NCI-H226 (cell line): ENCODE results near the gene ELFN1.
A peak's percentile ranks its signal among the peaks of the same experiment; 100 is the strongest.

Experiments
- DNase-seq: peaks from one replicate; pipeline ENCODE4 v3.0.0-alpha.2; 2015

Gene ELFN1

DNA sequence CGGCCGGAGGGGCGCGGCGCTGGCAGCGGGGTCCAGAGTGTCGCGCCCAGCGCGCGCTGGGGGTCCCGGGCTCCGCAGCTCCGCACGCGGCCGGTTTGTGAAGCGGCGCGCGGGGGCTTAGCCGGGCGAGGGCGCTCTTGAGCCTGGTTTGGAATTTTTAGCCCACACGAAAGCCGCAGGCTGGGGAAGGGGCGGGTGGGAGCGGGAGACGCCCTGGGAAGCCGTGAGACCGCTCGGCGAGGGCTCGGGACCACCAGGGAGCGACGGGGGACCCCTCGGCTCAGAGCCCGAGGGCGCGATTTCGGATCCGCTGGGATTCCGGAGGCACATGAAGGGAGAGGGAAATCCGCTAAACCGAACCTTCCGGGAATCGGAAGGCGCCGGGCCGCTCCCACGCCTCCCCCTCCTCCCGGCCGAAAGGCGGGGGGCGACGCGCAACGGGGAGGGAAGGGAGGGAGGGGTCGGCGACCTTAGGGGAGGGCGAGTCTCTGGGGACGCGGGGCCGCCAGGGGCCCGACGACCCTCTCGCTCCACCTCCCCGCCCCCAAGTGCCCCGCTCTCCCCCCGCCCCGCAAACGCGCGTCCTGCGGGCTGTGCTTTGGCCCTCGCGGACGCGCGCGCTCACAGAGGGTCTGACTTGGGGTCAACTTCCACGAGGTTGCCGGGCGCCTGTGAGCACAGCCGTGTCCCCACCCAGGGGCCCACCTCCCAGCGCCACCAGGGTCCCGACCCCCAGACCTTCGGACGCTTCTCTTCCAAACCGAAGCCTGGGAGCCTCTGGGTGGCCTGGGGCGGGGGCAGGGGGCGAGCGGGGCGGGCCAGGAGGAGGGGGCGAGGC, 5.1 kb upstream of the ELFN1 start:
- DNase-seq: peak; percentile 68

DNA sequence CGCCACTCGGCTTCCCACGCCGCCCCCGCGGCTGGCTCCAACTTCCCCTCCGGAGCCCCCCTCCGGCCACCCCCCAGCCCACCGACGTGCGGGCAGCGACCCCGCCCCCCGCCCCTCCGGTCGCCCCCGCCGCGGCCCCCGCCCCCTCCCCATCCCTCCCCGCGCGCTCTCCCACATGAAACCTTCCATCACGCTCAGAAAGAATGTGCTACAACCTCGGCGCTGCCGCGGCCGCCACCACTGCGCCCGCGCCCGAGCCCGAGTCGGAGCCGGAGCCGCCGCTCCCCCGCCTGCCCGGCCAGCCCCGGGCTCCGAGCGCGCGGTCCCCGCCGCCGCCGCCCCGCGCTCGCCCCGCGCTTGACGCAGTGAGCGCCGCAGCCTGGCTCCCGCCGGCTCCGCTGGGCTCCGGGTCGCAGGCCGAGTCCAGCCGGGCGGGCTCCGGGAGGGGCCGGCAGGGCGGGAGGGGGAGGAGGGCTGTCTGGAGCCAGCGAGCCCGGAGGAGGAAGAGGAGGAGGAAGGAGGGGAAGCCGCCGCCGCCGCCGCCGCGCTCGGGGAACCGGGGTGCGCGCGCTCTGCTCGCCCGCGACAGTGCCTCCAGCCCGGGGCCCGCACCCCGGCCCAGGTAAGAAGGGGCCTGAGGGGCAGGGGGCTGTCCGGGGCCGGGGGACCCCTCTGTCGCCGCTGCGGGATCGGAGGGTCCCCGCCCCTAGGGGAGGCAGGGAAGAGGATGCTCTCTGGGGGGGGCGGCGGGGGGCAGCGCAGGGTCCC, 4.3 kb upstream of the ELFN1 start:
- peak; percentile 73 for DNase-seq

DNA sequence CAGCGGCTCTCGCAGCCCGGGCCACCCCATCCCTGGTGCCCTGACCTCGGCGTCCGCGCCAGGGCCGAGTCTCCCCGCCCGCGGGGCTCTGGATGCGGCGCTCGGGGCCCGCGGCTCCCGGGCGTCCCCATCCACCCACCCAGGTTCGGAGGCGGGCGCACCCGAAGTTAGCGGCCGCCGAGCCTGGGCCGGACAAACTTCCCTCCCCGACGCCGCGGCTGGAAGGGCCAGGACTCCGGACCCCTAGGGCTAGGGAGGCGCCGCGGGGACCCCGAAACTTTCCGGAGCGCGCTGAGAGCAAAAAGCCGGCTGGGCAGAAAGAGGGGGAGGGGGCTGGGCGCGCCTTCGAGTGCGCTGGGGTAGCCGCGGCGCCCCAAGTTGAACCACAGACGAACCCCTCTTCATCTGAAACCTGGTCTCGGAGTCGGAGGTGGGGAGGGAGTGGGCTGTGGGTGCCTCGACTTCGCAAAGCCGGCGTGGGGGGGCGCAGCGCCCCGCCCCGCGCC, 3.7 kb upstream of the ELFN1 start:
- DNase-seq: peak; percentile 59

DNA sequence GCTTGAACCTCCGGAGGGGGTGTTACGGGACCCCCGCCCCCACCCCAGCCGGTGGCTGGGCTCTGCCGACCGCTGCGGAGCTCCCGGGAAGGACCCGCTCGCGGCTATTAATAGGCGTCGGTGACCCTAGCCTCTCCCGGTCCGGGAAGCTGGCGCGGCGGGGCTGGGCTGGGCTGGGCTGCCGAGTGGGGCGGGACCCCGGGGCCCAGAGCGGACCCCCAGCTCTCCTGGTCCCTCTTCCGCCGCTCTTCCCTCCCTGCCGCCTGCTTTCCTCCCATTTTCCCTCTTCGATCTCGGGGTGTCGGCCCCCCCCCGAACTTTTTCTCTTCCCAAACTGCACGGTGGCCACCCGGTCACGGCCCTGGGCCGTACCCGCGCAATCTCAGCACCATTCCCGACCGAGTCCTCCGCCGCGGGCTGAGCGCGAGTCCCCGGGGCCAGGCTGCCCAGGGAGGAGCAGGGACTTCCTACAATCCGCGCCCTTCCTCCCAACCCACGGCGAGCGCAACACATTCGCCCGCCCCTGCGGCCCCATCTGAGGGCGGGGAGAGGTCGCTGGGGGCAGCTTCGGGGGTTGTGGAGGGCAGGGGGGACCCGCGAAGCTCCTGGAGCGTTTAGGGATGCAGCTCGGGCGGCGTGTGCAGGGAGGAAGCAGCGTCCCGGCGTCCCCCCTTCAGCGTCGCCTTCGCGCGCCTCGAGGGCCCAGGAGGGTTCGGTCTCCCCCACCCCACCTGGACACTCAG, 3.1 kb upstream of the ELFN1 start:
- no peak for DNase-seq

DNA sequence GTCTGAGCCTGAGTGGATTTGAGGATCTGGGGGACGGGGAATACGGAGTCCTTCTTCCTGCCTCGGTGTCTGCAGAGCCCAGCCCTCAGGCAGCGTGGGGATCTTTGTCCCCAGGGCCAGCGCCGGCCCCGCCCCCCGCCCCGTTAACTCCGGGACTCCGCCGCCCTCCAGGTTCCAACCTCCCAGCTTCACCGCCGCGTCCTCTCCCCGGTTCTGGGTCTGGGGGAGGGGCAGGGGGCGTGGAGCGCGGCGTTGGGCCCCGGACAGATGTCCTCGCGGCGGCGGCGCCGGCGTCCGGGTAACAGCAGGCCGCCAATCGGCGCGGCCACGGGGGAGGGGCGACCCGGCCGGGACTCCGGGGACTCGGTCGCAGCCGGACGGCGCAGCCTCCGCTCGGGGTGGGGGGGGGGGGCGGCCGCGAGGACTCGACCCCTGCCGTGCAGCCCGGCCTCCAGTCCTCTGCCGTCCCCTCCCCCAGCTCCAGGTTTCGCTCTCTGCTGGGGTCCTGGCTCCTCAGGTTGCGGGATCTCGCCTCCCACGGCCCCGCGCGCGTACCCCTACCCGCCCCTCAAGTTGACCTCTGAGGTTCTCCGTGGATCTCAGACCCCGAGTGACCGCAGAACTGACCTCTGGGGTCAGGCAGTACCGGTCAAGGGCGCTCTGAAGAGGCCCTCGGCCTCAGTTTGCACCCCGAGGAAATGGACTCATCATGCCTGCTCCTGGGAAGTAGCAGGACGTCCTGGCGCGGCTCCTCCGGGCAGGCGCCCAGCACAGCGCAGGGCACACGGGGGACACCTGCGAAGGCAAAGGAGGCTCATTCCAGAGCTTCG, 2.3 kb upstream of the ELFN1 start:
- DNase-seq: no peak

DNA sequence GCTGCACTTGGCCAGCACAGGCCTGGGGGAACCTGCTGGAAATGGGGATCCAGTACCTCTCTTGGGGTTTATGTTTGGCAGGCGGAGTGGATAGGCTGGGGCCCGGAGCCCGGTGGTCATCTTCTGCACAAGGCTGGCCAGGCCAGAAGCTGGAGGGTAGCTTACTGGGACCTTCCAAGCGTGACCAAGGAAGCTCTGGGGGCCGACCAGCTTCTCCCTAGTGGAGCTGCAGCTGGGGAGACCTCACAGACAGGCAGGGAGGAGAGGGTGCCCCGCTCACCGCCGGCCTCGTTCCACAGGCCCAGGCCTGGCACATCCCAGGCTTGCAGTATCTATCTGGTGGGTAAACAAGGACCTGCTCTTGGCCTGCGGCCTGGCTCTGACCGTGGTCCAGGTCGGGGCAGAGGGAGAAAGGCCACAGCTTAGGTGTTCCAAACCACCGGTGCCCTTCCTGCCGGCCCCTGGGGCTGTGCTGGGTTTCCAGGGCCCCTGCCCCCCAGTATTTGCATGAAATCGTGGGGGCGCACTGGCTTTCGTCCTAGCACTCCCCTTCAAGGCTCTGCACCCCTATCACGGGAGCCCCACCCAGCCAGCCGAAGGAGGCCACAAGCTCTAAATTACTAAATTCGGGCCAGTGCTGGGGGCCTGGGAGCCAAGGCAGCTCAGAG, 1.5 kb upstream of the ELFN1 start:
- DNase-seq: no peak

DNA sequence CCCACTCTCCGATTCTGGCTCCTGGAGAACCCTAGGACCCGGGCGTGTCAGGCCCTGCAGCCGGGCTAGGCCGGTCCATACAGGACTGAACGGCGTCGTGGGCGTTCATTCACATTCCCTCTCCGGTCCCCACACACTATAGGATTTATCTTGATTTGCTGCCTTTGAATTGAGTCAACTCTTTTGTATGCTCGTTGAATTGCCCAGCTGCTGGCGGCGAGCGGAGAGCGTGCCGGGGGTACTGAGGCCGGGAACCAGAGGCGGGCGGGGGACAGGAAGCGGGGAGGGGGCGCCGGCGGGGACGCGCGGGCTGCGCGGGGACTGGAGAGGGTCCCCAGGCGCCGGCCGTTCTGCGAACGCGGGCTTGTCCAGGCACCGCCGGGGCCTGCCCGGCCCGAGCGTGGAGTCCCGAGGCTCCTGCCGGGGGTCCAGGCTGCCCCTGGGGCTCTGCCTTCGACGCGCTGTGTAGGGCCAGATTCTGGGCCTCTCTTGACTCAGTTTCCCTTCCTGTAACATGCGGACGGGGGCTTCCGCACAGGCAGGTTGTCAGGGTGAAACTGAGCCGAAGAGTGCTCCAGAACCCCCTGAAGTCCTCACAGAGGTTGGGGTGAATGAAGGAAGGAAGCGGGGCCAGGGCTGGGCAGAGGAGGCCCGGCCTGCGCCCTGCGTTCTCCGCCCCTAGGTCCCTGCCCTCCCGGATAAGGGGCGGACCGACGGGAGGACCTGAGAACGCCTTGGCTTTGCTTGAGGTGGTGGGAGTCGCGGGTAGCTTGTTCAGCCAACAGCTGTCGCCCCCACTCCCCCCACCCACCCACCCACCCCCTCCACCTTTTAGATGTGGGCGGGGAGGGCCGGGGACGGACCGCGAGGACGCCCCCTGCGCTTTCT, 769 bp upstream of the ELFN1 start:
- DNase-seq: peak; percentile 64

DNA sequence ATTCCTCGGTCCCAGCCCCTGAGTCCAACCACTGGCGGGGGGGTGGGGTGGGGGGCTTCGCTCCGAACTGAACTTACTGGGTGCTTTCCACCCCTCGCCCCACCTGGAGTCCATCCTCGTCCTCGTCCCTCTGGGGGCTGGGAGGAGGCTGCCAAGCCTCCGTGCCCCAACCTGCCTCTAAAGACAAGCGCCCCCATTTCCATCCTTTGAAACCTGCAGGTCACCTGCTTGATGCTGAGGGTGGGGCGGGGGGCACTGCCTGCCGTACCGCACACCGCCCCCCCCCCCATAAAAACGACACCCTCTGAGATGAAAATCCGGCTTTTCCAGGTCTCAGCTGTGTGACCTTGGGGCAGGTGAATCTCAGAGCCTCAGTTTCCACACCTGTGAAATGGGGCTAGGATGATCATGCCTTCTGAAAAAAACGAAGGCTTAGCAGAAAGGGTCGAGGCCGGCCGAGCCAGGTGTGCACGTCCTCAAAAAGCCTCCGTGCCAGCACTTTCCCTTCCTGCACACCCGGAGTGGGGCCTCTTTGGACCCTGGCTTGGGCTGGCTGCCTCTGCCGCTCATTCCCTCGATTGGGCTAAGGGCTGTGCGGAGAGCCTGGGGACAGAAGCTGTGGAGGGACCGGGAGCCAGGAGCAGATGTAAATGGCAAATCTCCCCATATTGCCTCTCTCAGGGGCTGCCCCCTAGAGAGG, 967 bp downstream of the ELFN1 start:
- DNase-seq: no peak

DNA sequence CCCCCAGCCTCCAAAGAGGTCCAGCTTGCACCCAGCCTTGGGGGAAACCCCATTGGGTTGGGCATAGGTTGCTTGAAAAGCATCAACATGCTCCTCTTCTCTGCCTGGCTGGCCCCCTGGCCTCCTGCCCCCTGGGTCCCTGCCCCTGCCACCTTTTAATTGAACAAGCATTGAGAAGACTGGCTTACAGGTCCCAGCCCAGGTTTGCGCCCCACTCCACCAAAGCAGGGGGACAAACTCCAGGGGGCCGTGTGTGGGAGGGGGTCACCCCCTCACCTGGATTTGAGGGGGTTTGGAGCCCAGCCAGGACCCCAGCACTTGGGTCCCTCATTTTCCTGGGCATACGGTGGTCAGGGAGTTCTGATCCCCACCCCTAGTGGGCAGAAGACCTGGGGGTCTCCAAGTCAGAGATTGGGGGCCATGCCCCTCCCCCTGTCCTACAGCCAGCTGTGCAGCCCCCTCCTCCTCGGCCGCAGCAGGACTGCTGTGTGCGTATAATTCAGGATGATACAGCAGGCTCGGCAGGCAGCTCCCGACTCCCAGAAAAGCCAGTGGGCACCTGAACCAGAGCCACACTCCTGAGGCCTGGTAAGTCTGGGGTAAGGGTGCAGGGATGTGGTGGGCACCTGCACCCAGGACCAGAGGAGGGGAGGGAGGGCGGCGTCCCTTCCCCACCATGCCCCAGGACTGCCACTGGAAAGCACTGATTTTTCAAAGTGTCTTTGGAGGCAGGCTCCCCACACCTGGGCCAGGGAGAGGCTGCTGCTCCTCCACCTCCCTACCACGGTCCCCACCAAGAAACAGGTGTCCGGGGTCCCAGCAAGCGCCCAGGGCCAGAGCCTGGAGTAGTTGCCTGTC, 1.7 kb downstream of the ELFN1 start:
- DNase-seq: no peak

DNA sequence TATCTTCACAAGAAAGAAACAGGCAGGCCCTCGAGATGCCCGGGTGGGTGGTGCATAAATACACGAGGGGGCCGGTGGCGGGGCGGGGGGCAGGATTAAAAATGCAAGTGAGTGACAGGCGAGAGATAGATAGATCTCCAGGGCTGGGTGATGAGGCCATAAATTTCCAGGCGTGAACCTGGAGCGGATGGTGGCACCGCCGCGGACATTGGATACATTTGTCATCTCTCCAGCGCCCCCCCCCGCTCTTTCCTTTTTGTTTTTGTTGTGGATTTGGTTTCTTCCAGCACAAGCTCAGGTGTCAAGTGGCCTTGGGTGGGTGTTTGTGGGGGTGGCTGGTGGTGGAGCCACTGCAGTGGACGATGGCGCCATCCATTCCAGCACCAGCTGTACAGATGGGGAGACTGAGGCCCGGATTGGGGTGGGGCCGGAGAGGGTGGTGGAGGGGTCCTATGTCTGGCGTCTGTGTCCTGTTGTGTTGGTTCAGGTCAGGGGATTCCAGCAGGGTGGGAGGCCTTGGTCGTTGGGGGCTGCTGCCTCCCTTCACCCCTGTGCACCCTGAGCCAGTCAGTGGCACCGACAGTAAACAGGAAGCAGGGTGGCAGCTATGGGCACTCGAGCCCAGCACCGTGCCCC, 2.9 kb downstream of the ELFN1 start:
- no peak for DNase-seq

DNA sequence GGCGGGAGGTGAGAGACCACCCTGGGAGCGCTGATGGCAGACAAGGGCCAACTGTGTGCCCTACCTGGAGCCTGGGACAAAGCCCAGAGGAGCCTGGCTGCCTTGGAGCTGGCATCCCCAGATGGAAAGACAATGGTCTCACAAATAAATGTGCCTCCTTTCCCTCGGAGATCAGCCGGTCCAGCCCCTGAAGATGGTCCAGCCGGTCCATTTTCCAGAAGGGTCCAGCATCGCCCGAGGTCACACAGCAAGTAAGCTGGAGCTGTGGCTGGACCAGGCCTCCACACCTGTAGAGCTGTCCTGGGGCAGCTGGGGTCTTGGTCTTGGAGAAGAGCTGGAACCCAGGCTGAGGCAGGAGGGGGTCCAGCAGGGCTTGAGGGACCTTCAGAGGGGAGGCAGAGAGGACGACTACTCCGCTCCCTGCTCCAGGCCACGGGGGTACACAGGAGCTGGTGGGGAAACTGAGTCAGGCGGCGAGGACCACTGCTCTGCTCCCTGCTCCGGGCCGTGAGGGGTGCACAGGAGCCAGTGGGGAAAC, 3.6 kb downstream of the ELFN1 start:
- no peak for DNase-seq

DNA sequence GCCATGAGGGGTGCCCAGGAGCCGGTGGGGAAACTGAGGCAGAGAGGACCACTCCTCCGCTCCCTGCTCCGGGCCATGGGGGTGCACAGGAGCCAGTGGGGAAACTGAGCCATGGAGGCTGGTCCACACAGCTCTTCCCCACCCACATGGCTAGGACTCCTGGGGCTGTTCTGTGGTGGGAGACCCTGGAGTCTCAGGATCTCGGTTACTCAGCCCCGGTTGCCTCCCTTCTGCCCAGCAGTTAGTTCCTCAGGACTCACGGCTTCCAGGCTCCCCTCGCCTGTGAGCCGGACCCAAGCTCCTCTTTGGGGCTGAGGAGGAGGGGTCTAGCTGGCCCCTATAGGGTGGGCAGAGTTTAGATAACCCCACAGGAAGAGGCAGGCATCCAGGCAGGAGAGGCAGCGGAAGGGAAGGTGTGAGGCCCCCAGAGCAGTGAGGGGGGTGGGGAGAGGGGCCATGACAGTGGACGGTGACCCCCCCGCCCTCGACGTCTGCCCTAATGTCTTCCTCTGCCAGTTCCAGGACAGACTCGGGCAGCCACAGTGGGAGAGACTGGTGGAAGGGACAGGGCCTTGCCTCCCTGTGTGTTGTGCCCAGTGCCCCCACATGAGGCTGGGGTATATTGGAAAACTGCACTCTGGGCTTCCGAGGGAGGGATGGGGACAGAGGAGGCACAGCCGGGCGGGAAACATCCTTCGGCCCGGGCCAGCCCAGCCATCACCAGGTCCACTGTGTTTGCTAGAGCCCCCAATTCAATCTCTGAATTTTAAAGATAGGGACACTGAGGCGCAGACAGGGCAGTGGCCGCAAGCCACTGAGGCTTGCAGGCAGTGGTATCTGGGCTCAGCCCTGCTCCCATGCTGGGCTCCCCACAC, 4.3 kb downstream of the ELFN1 start:
- no peak for DNase-seq

DNA sequence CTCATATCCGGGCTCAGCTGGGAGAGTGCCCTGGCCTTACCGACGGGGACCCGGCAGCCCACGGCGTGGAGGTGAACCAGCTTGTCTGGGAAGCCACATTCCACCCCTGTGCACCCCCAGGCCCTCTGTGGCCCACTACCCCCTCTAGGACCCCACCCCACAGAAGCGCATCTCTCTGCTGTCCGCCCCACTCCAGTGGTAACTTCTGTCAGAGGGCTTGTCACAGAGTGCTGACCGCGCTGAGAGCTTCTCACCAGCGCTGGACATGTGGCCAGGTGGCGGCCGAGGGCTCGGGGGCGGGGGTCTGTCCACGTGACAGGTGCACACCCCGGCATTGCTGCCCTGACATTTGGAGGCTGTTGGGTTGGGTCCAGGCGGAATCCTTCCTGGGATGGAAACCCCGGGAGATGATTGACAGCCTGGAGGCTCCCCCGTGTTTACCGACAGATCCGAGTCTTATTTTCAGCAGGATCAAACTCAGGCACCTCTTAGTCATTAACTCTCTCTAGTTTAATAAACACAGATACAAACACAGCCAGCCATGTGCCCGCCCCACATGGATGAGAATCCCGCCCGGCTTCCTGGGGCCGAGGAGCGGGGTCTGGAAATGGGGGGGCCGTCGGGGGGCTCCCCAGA, 5.1 kb downstream of the ELFN1 start:
- DNase-seq: no peak

DNA sequence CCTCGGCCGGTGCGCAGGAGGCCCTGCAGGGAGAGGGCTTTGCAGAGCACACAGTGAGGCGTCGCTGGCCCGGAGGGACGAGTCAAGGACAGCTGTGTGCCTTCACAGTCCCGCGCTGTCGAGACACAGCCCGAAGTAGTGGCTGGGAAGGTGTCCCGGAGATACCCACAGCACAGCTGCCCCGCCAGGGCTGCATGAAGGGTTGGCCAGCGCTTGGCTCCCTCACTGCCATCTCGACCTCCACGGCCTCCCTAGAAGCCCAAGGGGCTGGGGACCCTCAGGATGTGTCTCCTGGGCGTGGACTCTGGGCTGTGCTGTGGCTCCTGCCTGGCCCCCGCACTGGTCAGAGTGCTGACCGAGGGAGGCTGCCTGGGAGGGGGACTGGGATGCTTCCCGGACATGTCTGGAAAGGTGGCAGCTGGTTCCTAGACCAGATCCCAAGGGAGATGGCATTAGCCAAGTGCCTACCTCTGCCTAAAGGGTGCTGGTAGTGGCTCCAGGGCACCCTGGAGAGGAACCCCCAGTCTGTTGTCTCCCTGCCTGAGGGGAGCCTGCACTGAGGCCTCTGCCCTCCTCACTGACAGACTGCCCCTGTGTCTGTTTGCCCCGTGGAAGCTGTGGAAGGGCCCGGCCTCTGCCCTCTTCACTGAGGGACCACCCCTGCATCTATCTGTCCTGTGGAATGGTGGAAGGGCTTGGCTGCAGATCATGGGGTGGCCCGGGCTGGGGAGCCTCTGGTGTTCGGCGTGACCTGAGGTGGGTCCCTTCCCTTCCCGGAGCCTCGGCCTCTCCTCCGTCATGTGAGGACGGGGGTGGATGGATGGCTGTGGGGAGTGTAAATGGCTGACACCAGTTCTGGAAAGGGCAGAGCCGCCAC, 5.8 kb downstream of the ELFN1 start:
- DNase-seq: no peak

DNA sequence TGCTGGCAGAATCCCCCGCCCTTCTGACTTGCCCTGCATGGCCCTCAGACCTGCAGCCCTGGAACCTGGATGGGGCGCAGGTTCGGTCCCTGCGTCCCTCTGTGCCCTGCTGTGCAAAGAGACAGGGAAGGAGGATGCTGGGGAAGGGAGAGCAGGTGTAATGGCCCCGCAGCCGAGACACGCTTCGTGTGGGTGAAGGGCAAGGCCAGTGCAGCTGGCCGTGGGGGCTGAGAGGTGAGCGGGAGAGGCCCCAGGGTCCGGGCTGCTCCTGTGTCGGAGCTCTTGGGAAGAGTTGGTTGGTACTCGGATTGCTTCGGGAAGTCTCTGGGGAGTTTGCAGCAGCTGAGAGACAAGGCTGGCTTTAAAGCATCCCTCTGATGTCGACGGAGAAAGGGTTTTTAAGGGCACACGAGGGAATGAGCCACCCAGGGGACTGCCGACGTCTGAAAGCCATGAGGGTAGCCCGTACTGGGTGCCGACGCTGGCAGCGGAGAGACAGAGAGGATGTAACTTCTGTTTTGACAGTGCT, 6.5 kb downstream of the ELFN1 start:
- DNase-seq: no peak
